SJSA1 (cell line): ENCODE results near the gene STX5. TPM values are rescaled to one million over a fixed set of nuclear protein-coding genes. Genes with fewer than 3 reads are reported as not detected.
"Not testable (repeated sequence)": the region's sequence is repeated elsewhere in the genome, so short reads cannot be mapped to it uniquely, and the experiment has no call there.

Experiments used
- DNase-seq, 2 experiments: peaks; one replicate each; pipeline ENCODE4 v3.0.0-alpha.2; 2015 to 2020; ENCODE audit warnings: low spot score in 2 of 2, low read depth in 1 of 2
- H3K27ac ChIP-seq: fragments of 250-450 bp; sonication (Bioruptor Pico); 2 replicates; pipeline ENCODE4 v1.5.1; 2020; ENCODE audit warnings: mild to moderate bottlenecking, moderate library complexity
- H3K27me3 ChIP-seq: fragments of 250-450 bp; sonication (Bioruptor Pico); replicated peaks from 2 replicates; pipeline ENCODE4 v1.5.1; 2020; ENCODE audit warnings: mild to moderate bottlenecking, moderate library complexity
- H3K36me3 ChIP-seq: fragments of 250-450 bp; sonication (Bioruptor Pico); 2 replicates; pipeline ENCODE4 v1.5.1; 2020; ENCODE audit warnings: mild to moderate bottlenecking
- H3K4me1 ChIP-seq: fragments of 250-450 bp; sonication (Bioruptor Pico); replicated peaks from 2 replicates; pipeline ENCODE4 v1.6.1; 2021; ENCODE audit warnings: mild to moderate bottlenecking
- H3K4me3 ChIP-seq: fragments of 250-450 bp; sonication (Bioruptor Pico); 2 replicates; pipeline ENCODE4 v1.5.1; 2020; ENCODE audit warnings: mild to moderate bottlenecking
- H3K9me3 ChIP-seq: fragments of 250-450 bp; sonication (Bioruptor Pico); replicated peaks from 2 replicates; pipeline ENCODE4 v1.5.1; 2020; ENCODE audit warnings: mild to moderate bottlenecking
- total RNA-seq: library from RNA; depleted of rRNA; stranded (reverse); fragments of >200 nt; shearing (Covaris generic); gene quantifications from 2 replicates; pipeline ENCODE4 v1.2.3, GENCODE V29; 2014; rRNA removed

The STX5 gene
- total RNA-seq, 1 experiment from 2014 or later = 45.8 TPM

- Histone ChIP-seq H3K9me3 (no peaks in the 10 kb centered on the region), H3K36me3 (peaks cover 40% of the 10 kb centered on the region), H3K27me3 (no peaks in the 10 kb centered on the region), H3K4me3 (peak within 1 kb of the TSS; percentile 62), H3K27ac (peak within 1 kb of the TSS; percentile 70), H3K4me1 (peaks cover 15% of the 10 kb centered on the region)
- DNase-seq = peak; percentile 99
Observed at GRCh38 chr11:62771144-62772021, 60.5 kb downstream of the STX5 start, which contains the start of gene TAF6L. Gene TAF6L (plus strand): TSS chr11:62771396. CDS start chr11:62775784, 4,388 bp downstream.

DNA sequence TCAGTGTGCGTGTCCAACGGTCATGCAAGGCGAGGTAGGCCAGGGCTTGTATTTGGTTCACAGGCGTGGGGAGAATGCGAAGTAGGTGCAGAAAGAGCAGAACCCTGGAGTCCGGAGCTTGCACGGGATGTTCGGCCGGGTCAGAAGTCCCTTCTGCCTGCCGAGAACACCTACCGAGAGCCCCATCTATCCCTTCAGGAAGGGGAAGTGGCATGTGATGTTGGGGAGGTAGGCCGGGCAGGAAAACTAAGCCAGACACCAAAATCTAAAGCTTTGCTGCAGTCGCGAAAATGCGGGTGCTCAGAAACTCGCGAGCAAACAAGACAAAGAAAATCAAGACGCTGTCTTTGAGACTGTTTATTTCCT is 61.1 kb downstream of the STX5 start:
- Histone ChIP-seq H3K4me3 (peak overlapping the region; percentile 62), H3K4me1 (peaks cover 15% of the 10 kb centered on the region), H3K27ac (peak overlapping the region; percentile 70), H3K9me3 (no peaks in the 10 kb centered on the region), H3K27me3 (no peaks in the 10 kb centered on the region), H3K36me3 (peaks cover 40% of the 10 kb centered on the region)
- DNase-seq = no peak

DNA sequence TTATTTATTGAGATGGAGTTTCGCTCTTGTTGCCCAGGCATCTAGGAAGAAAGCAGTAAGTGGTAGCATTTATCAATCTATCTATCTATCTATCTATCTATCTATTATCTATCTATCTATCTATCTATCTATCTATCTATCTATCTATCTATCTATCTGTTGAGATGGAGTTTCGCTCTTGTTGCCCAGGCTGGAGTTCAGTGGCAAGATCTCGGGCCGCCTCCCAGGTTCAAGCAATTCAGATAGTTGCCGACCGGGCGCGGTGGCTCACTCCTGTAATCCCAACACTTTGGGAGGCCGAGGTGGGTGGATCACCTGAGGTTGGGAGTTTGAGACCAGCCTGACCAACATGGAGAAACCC is 71.0 kb downstream of the STX5 start:
- Histone ChIP-seq H3K36me3 (peaks cover 33% of the 10 kb centered on the region), H3K27ac (peak overlapping the region; percentile 15; the same call in 1 of the 2 replicates), H3K4me1 (peaks cover 15% of the 10 kb centered on the region), H3K4me3 (peak overlapping the region; percentile 85)
- H3K9me3 ChIP-seq, DNase-seq, H3K27me3 ChIP-seq: not testable (repeated sequence)

- no peak overlapping the region for H3K27ac ChIP-seq
- no peak overlapping the region for H3K4me3 ChIP-seq
- H3K9me3 ChIP-seq = no peaks in the 10 kb centered on the region
- no peaks in the 10 kb centered on the region for H3K27me3 ChIP-seq
- H3K36me3 ChIP-seq = peaks cover 13% of the 10 kb centered on the region
- H3K4me1 ChIP-seq = peaks cover 28% of the 10 kb centered on the region
- DNase-seq = no peak
Observed at GRCh38 chr11:62757846-62758788, 73.7 kb downstream of the STX5 start.

Other genes with a start within 250 kb of the STX5 start
- gene TUT1, start 240.5 kb downstream of the STX5 start, total RNA-seq = 8.5 and 10.1 TPM in 2 replicates
- 128 and 214 TPM in 2 replicates for gene MTA2, start 230.2 kb downstream of the STX5 start, total RNA-seq
- gene EML3, start 219.3 kb downstream of the STX5 start, total RNA-seq = 19.8 and 28.1 TPM in 2 replicates
- 3.1 and 10.4 TPM in 2 replicates for gene ROM1, start 218.8 kb downstream of the STX5 start, total RNA-seq
- gene B3GAT3, start 210.1 kb downstream of the STX5 start, total RNA-seq = 82.5 and 145 TPM in 2 replicates
- 356 and 500 TPM in 2 replicates for gene GANAB, start 185.4 kb downstream of the STX5 start, total RNA-seq
- gene INTS5, start 178.7 kb downstream of the STX5 start, total RNA-seq = 26.6 and 26.8 TPM in 2 replicates
- gene C11orf98, start 166.8 kb downstream of the STX5 start, total RNA-seq = 103 and 121 TPM in 2 replicates
- gene CSKMT, start 166.7 kb downstream of the STX5 start, total RNA-seq = 9.8 and 15.7 TPM in 2 replicates
- gene UQCC3, start 160.4 kb downstream of the STX5 start, total RNA-seq = 14.9 and 30.6 TPM in 2 replicates
- gene LBHD1, start 159.8 kb downstream of the STX5 start, total RNA-seq = 2.1 and 10.1 TPM in 2 replicates
- 162 and 208 TPM in 2 replicates for gene UBXN1, start 153.0 kb downstream of the STX5 start, total RNA-seq
- 0.55 and 0.85 TPM in 2 replicates for gene LRRN4CL, start 142.5 kb downstream of the STX5 start, total RNA-seq
- 51.4 and 138 TPM in 2 replicates for gene BSCL2, start 124.6 kb downstream of the STX5 start, total RNA-seq
- not detected in 2 replicates for gene GNG3, start 124.4 kb downstream of the STX5 start, total RNA-seq
- 9.8 and 18.6 TPM in 2 replicates for gene HNRNPUL2, start 104.6 kb downstream of the STX5 start, total RNA-seq
- 47.6 and 51.3 TPM in 2 replicates for gene TTC9C, start 103.6 kb downstream of the STX5 start, total RNA-seq
- 8.3 and 10.8 TPM in 2 replicates for gene ZBTB3, start 77.9 kb downstream of the STX5 start, total RNA-seq
- 224 and 259 TPM in 2 replicates for gene POLR2G, start 70.5 kb downstream of the STX5 start, total RNA-seq
- 19.7 and 28.9 TPM in 2 replicates for gene TAF6L, start 60.7 kb downstream of the STX5 start, total RNA-seq
- 92.8 and 131 TPM in 2 replicates for gene TMEM179B, start 44.6 kb downstream of the STX5 start, total RNA-seq
- gene TMEM223, start 40.0 kb downstream of the STX5 start, total RNA-seq = 39.7 and 42.4 TPM in 2 replicates
- 33.6 and 33.8 TPM in 2 replicates for gene NXF1, start 26.6 kb downstream of the STX5 start, total RNA-seq
- gene TEX54, start 790 bp upstream of the STX5 start, total RNA-seq = not detected in 2 replicates
- gene WDR74, start 7.5 kb upstream of the STX5 start, total RNA-seq = 97.4 and 102 TPM in 2 replicates
- gene SLC3A2, start 48.8 kb upstream of the STX5 start, total RNA-seq = 452 and 454 TPM in 2 replicates
- not detected in 2 replicates for gene CHRM1, start 89.3 kb upstream of the STX5 start, total RNA-seq
- not detected in 2 replicates for gene SLC22A6, start 152.9 kb upstream of the STX5 start, total RNA-seq
- gene SLC22A8, start 183.8 kb upstream of the STX5 start, total RNA-seq = not detected in 2 replicates